Parathyroid adenoma (tissue), 2 donors: ENCODE results near the gene IGSF10.

Experiments used
- H2AFZ ChIP-seq: fragments of 300-600 bp; sonication (generic); one replicate; pipeline ENCODE4 v1.7.0; 2017; ENCODE audit warnings: antibody characterized with exemption, mild to moderate bottlenecking
- H3K27ac ChIP-seq: fragments of 300-600 bp; sonication (generic); one replicate; pipeline ENCODE4 v1.7.0; 2017
- H3K27me3 ChIP-seq: fragments of 300-600 bp; sonication (generic); one replicate; pipeline ENCODE4 v1.7.0; 2017; ENCODE audit warnings: low read length; ENCODE audit not compliant: control insufficient read depth, insufficient read depth
- H3K36me3 ChIP-seq: fragments of 300-600 bp; sonication (generic); one replicate; pipeline ENCODE4 v1.7.0; 2017; ENCODE audit warnings: low read length; ENCODE audit not compliant: control insufficient read depth, insufficient read depth
- H3K4me1 ChIP-seq: fragments of 300-600 bp; sonication (generic); one replicate; pipeline ENCODE4 v1.7.0; 2017; ENCODE audit warnings: control low read depth
- H3K4me2 ChIP-seq: fragments of 300-600 bp; sonication (generic); one replicate; pipeline ENCODE4 v1.7.0; 2017; ENCODE audit warnings: low read length
- H3K4me3 ChIP-seq: fragments of 300-600 bp; sonication (generic); one replicate; pipeline ENCODE4 v1.7.0; 2017; ENCODE audit warnings: low read depth, low read length
- H3K79me2 ChIP-seq: fragments of 300-600 bp; sonication (generic); one replicate; pipeline ENCODE4 v1.7.0; 2017; ENCODE audit warnings: control low read depth
- H3K9ac ChIP-seq: fragments of 300-600 bp; sonication (generic); one replicate; pipeline ENCODE4 v1.7.0; 2017; ENCODE audit warnings: mild to moderate bottlenecking
- H3K9me3 ChIP-seq: fragments of 300-600 bp; sonication (generic); one replicate; pipeline ENCODE4 v1.7.0; 2017; ENCODE audit warnings: low read length; ENCODE audit not compliant: control insufficient read depth
- TF ChIP-seq, protein P1 (sequence below): fragments of 300-600 bp; sonication (generic); IDR thresholded peaks from one replicate; pipeline ENCODE4 v1.7.0; 2017; ENCODE audit warnings: antibody characterized with exemption, mild to moderate bottlenecking
- donor health status: primary hyperparathyroidism.

The IGSF10 gene

DNA sequence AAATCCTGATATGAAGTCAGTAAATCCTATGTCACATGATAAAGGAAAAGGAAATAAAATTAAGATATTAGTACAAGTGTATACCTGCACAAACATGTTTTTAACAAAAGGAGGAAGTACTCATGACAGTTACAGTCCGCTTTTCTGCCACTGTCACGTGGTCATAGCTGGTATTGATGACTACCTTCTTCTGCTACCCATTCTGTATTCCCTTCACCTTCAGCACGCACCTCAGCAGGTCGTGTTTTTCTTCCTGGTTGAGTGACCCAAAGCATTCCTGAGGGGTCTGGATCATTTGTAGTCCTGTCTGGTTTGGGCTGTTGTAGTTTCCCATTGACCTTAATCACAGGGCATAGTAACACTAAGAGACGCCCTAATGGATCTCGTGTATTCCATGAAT is 41.1 kb downstream of the IGSF10 start:
- H3K27me3 ChIP-seq, result no peaks in the 10 kb centered on the region
- H3K36me3 ChIP-seq, result no peaks in the 10 kb centered on the region
- H3K4me1 ChIP-seq, result no peaks in the 10 kb centered on the region
- H3K79me2 ChIP-seq, result no peaks in the 10 kb centered on the region
- no peak overlapping the region for H3K9ac ChIP-seq
- no peak overlapping the region for H2AFZ ChIP-seq
- no peaks in the 10 kb centered on the region for H3K9me3 ChIP-seq
- no peak overlapping the region for H3K27ac ChIP-seq
- H3K4me3 ChIP-seq, result no peak overlapping the region
- TF ChIP-seq, protein P1, sequence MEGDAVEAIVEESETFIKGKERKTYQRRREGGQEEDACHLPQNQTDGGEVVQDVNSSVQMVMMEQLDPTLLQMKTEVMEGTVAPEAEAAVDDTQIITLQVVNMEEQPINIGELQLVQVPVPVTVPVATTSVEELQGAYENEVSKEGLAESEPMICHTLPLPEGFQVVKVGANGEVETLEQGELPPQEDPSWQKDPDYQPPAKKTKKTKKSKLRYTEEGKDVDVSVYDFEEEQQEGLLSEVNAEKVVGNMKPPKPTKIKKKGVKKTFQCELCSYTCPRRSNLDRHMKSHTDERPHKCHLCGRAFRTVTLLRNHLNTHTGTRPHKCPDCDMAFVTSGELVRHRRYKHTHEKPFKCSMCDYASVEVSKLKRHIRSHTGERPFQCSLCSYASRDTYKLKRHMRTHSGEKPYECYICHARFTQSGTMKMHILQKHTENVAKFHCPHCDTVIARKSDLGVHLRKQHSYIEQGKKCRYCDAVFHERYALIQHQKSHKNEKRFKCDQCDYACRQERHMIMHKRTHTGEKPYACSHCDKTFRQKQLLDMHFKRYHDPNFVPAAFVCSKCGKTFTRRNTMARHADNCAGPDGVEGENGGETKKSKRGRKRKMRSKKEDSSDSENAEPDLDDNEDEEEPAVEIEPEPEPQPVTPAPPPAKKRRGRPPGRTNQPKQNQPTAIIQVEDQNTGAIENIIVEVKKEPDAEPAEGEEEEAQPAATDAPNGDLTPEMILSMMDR, result no peak
- H3K4me2 ChIP-seq, result no peak overlapping the region

DNA sequence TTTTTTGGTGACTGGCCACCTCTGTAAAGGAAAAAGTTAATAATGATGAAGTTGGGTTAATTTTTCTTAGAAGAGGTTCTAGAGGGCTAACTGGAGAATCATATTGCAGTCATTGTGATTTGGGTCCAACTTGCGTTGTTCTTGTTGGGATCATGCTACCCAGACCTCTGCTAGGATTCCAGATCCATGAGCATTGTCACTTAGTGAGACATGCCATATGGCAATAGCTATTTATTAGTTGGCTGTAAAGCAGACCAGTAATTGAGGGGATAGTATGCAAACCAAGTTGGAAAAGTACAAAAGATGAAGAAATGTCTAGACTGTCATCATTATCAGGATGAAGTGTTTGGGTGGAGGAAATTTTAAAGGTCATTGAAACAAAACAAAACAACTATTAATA is 45.6 kb downstream of the IGSF10 start:
- H3K4me1 ChIP-seq, result no peaks in the 10 kb centered on the region
- no peaks in the 10 kb centered on the region for H3K79me2 ChIP-seq
- H3K27ac ChIP-seq, result no peak overlapping the region
- H3K36me3 ChIP-seq, result no peaks in the 10 kb centered on the region
- no peaks in the 10 kb centered on the region for H3K9me3 ChIP-seq
- no peak overlapping the region for H2AFZ ChIP-seq
- TF ChIP-seq, protein P1, result no peak
- H3K4me3 ChIP-seq, result no peak overlapping the region
- no peaks in the 10 kb centered on the region for H3K27me3 ChIP-seq
- H3K9ac ChIP-seq, result no peak overlapping the region
- H3K4me2 ChIP-seq, result no peak overlapping the region

DNA sequence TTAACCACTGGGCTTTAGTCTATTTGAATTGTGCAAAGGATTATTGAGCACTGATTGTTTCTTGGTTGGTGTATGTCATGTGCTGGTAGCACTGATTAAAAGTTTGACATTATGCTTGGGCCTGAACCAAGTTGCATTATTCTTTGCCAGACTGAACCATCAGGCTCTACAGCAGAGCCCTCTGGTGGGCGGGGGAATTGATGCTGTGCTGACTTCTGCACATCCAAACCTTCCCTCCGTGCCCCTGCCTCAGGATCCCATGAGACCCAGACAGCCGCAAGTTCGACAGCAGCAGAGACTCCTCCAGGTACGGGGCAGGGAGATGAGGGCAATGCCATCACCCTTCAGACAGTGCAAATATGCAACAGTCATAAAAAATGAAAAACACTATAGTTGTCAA is 47.9 kb downstream of the IGSF10 start:
- Histone ChIP-seq H3K9me3 (no peaks in the 10 kb centered on the region), H3K79me2 (no peaks in the 10 kb centered on the region), H3K4me1 (no peaks in the 10 kb centered on the region), H3K4me2 (no peak overlapping the region), H3K27me3 (no peaks in the 10 kb centered on the region), H3K9ac (no peak overlapping the region), H2AFZ (no peak overlapping the region), H3K36me3 (no peaks in the 10 kb centered on the region), H3K27ac (no peak overlapping the region), H3K4me3 (no peak overlapping the region)
- TF ChIP-seq, protein P1, result no peak
